GM12864 (cell line): ENCODE data around the gene MAPT.

Experiments used
- DNase-seq: peaks from one replicate; pipeline ENCODE4 v3.0.0-alpha.2; 2011; ENCODE audit warnings: low read depth
- H3K4me3 ChIP-seq: 2 replicates; pipeline ENCODE4 v1.5.1; 2011; ENCODE audit warnings: mild to moderate bottlenecking, low read depth, low read length, control low read depth
- CTCF ChIP-seq: IDR thresholded peaks from 2 replicates; pipeline ENCODE4 v1.5.1; 2011; ENCODE audit warnings: low read depth, mild to moderate bottlenecking, moderate library complexity, low read length, control low read depth, inconsistent platforms; ENCODE audit errors: missing control alignments

The MAPT gene

GRCh38 chr17:45923511-45924268 lies 29.3 kb downstream of the MAPT start:
- no peak for DNase-seq

GRCh38 chr17:45924332-45924820 lies 30.0 kb downstream of the MAPT start:
- TF ChIP-seq CTCF = no peak
- no peak for DNase-seq
- no peak overlapping the region for H3K4me3 ChIP-seq

More at GRCh38 chr17:45923511-45924268, 29.3 kb downstream of the MAPT start:
- no peak overlapping the region for H3K4me3 ChIP-seq
- TF ChIP-seq CTCF = no peak

DNA sequence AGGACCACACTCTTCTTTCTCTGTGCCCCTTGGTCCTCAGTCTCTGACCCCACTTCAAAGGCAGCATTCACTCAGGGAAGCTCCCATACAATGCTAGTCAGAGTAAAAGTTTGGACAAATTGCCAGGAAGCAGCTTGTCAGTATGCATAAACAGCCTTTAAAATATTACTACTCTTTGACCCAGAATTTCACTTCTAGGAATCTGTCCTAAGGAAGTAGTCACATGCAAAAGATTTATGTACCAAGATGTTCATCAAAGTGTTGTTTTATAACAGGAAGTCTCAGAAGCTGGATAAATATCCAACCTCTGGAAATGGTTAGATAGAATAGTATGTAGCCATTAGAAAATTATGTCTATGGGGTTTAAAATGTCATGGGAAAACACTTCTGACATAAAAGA lies 31.0 kb downstream of the MAPT start:
- no peak for TF ChIP-seq CTCF
- H3K4me3 ChIP-seq = no peak overlapping the region
- DNase-seq = no peak

- DNase-seq = no peak
These were observed 32.9 kb downstream of the MAPT start for GRCh38 chr17:45927247-45927646.

GRCh38 chr17:45929344-45929743 lies 35.0 kb downstream of the MAPT start:
- no peak for DNase-seq
- TF ChIP-seq CTCF = no peak
- H3K4me3 ChIP-seq = no peak overlapping the region

More at GRCh38 chr17:45927247-45927646, 32.9 kb downstream of the MAPT start:
- TF ChIP-seq CTCF = no peak
- H3K4me3 ChIP-seq = no peak overlapping the region

DNA sequence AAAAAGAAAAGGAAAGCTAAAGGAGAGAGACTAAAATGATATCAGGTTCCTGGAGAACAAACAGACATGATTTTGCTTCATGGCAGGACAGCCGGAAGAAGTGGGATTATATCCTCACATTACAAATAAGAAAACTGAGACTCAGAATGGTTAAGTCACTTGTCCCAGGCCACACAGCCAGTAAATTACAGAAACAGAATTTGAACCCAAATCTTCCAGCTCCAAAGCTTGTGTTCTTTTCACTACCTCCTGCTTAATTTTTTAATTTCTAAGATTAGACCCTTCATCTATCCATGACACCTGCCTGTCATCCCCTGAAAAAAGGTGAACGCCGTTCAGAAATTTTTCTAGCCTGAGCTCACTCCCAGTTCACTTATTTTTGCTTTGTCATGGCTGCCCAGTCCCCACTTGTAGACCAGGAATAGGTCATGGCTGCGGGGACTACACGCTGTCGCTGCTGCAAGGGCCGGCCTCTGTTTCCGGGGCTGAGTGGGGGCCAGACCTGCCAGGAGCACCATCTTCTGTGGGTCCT lies 36.1 kb downstream of the MAPT start:
- no peak for DNase-seq
- H3K4me3 ChIP-seq = no peak overlapping the region
- TF ChIP-seq CTCF = no peak

DNA sequence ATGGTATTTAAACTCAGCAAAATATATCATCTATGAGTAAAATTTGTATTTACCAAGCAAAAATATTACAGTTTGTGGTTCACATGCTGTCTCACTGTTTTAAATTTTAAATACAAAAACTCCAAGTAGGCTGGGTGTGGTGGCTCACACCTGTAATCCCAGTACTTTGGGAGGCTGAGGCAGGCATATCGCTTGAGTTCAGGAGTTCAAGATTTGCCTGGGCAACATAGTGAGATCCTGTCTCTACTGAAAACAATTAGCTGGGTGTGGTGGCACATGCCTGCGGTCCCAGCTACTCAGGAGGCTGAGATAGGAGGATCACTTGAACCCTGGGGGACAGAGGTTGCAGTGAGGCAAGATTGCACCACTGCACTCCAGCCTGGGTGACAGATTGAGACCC lies 37.3 kb downstream of the MAPT start:
- DNase-seq = no peak

More for the DNA sequence above, 37.3 kb downstream of the MAPT start:
- no peak overlapping the region for H3K4me3 ChIP-seq
- no peak for TF ChIP-seq CTCF
